ENCODE data around the gene ZNF500.

GRCh38 chr16:4733211-4733742, 33.7 kb downstream of the ZNF500 start:
- TF ChIP-seq GATA2 (IDR thresholded peaks at IDR 0.05; ENCODE audit: low read depth, low read length): no peak
- no peak for TF ChIP-seq GATA3 (IDR thresholded peaks at IDR 0.05; ENCODE audit: low read depth, low read length)
